Measurements from ENCODE around the gene GALNS.

DNA sequence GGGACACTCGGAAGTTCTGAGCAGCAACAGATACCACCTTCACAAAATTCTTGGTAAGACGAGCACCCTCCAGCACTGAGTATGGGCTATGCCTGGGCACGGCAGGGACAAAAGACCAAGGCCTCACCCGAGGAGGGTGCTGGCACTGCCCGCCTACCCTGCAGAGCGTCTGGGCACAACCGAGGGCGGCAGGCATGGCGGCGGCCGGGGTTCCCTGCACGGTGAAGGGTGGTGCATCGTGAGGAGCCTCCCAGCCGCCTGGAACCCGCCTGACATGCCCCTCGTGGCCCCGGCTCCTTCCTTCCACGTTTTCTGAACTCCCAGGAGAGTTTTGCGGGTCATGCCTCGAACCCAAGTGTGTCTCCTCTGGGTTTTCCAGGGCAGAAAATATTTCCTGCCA, 18.9 kb downstream of the GALNS start:
- TF ChIP-seq, protein P1, sequence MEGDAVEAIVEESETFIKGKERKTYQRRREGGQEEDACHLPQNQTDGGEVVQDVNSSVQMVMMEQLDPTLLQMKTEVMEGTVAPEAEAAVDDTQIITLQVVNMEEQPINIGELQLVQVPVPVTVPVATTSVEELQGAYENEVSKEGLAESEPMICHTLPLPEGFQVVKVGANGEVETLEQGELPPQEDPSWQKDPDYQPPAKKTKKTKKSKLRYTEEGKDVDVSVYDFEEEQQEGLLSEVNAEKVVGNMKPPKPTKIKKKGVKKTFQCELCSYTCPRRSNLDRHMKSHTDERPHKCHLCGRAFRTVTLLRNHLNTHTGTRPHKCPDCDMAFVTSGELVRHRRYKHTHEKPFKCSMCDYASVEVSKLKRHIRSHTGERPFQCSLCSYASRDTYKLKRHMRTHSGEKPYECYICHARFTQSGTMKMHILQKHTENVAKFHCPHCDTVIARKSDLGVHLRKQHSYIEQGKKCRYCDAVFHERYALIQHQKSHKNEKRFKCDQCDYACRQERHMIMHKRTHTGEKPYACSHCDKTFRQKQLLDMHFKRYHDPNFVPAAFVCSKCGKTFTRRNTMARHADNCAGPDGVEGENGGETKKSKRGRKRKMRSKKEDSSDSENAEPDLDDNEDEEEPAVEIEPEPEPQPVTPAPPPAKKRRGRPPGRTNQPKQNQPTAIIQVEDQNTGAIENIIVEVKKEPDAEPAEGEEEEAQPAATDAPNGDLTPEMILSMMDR (IDR thresholded peaks at IDR 0.05) = no peak
- TF ChIP-seq POLR2A (IDR thresholded peaks at IDR 0.05) (no peak), POLR2AphosphoS5 (IDR thresholded peaks at IDR 0.05; ENCODE audit: insufficient read depth in 1 of 2, low read depth in 1 of 2) (no peak)

Measured in vagina (tissue), 2 donors.